NT2/D1 (cell line): ENCODE measurements around the gene CCDC88C.

Source experiments
- SUZ12 ChIP-seq: IDR thresholded peaks from 2 replicates; pipeline ENCODE4 v1.6.1; 2011; ENCODE audit not compliant: insufficient read length, insufficient read depth; ENCODE audit errors: extremely low read depth
- YY1 ChIP-seq: IDR thresholded peaks from 2 replicates; pipeline ENCODE4 v1.6.1; 2011; ENCODE audit not compliant: insufficient read length, insufficient read depth
- ZNF274 ChIP-seq: IDR thresholded peaks from 2 replicates; pipeline ENCODE4 v1.6.1; 2011; ENCODE audit warnings: mild to moderate bottlenecking, low read depth, low read length

DNA sequence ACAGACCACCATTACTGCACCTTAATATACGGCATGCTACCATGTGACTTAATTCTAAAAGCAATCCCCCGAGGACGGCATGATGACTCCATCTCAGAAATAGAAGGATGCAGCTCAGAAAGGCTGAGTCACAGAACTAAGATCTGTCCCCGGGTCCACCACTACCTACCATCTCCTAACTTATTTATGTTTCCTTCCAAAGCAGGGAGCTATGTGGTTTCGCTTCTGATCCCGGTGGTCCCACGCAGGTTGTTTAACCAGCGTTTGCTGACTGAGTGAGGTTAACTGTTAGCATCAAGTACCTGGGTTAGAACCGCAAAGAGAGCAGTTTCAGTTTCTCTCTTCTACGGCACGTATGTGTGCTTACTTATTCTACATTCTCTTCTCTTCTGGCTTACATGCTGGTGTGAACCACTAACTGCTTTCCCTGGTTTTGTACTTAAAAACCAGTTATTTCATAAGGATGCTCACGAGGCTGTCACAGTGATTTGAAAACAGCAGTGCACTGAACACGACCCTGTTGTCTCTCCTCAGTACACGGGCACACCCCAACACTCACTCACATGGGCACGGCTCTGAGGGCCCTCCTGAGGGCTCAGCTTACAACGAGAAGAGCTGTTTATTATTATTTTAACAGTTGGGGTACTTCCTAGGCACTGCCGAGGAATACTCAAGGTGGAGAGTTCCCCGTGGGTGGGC lies 66.7 kb downstream of the CCDC88C start:
- TF ChIP-seq YY1 (no peak), ZNF274 (no peak), SUZ12 (no peak)
